Measurements from ENCODE around the gene TNFRSF19. TPM values are rescaled to one million over a fixed set of nuclear protein-coding genes. Genes with fewer than 3 reads are reported as not detected.

TNFRSF19 gene
- total RNA-seq, 2 donors from 2014 or later, result 0.82 to 0.90 TPM

- Histone ChIP-seq H3K9ac (ENCODE audit: low read depth in 2 of 2, low read length in 2 of 2) (no peak overlapping the region), H3K36me3 (no peaks in the 10 kb centered on the region), H3K4me1 (no peaks in the 10 kb centered on the region), H3K27me3 (no peaks in the 10 kb centered on the region), H3K27ac (no peak overlapping the region), H3K9me3 (no peaks in the 10 kb centered on the region), H3K4me3 (no peak overlapping the region)
- no peak for DNase-seq
- TF ChIP-seq, protein P1, sequence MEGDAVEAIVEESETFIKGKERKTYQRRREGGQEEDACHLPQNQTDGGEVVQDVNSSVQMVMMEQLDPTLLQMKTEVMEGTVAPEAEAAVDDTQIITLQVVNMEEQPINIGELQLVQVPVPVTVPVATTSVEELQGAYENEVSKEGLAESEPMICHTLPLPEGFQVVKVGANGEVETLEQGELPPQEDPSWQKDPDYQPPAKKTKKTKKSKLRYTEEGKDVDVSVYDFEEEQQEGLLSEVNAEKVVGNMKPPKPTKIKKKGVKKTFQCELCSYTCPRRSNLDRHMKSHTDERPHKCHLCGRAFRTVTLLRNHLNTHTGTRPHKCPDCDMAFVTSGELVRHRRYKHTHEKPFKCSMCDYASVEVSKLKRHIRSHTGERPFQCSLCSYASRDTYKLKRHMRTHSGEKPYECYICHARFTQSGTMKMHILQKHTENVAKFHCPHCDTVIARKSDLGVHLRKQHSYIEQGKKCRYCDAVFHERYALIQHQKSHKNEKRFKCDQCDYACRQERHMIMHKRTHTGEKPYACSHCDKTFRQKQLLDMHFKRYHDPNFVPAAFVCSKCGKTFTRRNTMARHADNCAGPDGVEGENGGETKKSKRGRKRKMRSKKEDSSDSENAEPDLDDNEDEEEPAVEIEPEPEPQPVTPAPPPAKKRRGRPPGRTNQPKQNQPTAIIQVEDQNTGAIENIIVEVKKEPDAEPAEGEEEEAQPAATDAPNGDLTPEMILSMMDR (IDR thresholded peaks at IDR 0.05), result no peak
- intact Hi-C loops (cut with DNase I), result no loop called here
Measured at GRCh38 chr13:23687614-23688013, 117.4 kb downstream of the TNFRSF19 start.

- intact Hi-C loops (cut with DNase I), result no loop called here
- TF ChIP-seq, protein P1 (IDR thresholded peaks at IDR 0.05), result no peak
- H3K9ac ChIP-seq (ENCODE audit: low read depth in 2 of 2, low read length in 2 of 2), result no peak overlapping the region
- no peaks in the 10 kb centered on the region for H3K4me1 ChIP-seq
- DNase-seq, result no peak
- no peaks in the 10 kb centered on the region for H3K27me3 ChIP-seq
- H3K36me3 ChIP-seq, result no peaks in the 10 kb centered on the region
- H3K27ac ChIP-seq, result no peak overlapping the region
- no peak overlapping the region for H3K4me3 ChIP-seq
- H3K9me3 ChIP-seq, result no peaks in the 10 kb centered on the region
Measured at GRCh38 chr13:23688336-23688735, 118.1 kb downstream of the TNFRSF19 start.

DNA sequence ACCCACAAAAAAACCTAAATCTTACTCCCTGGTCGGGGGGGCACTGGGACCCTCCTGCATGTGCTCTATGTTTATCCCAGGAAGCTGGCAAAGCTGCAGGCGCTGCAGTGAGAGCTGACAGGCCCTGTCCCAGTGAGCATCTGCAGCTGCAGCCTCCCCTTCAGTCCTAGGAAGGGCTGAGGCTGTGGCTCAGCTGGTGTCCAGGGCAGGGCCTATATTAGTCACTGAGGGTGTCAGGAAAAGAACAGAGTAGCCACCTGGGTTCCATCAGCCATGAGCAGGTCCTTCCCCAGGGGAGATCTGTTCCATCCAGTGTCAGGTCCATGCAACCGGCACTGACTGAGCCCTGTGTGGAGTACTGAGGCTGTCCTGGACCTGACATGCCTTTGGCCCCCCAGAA is 120.5 kb downstream of the TNFRSF19 start:
- TF ChIP-seq, protein P1 (IDR thresholded peaks at IDR 0.05), result no peak
- H3K36me3 ChIP-seq, result no peaks in the 10 kb centered on the region
- H3K27ac ChIP-seq, result no peak overlapping the region
- H3K27me3 ChIP-seq, result no peaks in the 10 kb centered on the region
- intact Hi-C loops (cut with DNase I), result no loop called here
- H3K4me1 ChIP-seq, result no peaks in the 10 kb centered on the region
- H3K9me3 ChIP-seq, result no peaks in the 10 kb centered on the region
- no peak overlapping the region for H3K4me3 ChIP-seq
- no peak overlapping the region for H3K9ac ChIP-seq (ENCODE audit: low read depth in 2 of 2, low read length in 2 of 2)
- DNase-seq, result no peak

- no peaks in the 10 kb centered on the region for H3K27me3 ChIP-seq
- H3K9me3 ChIP-seq, result no peaks in the 10 kb centered on the region
- no peaks in the 10 kb centered on the region for H3K4me1 ChIP-seq
- H3K27ac ChIP-seq, result no peak overlapping the region
- H3K36me3 ChIP-seq, result no peaks in the 10 kb centered on the region
- no peak overlapping the region for H3K4me3 ChIP-seq
- TF ChIP-seq, protein P1 (IDR thresholded peaks at IDR 0.05), result no peak
- H3K9ac ChIP-seq (ENCODE audit: low read depth in 2 of 2, low read length in 2 of 2), result no peak overlapping the region
- intact Hi-C loops (cut with DNase I), result no loop called here
- no peak for DNase-seq
Measured at GRCh38 chr13:23692816-23693215, 122.6 kb downstream of the TNFRSF19 start.

GRCh38 chr13:23695196-23695595 is 125.0 kb downstream of the TNFRSF19 start:
- no peak overlapping the region for H3K27ac ChIP-seq
- H3K36me3 ChIP-seq, result no peaks in the 10 kb centered on the region
- H3K9me3 ChIP-seq, result no peaks in the 10 kb centered on the region
- no peak for DNase-seq
- H3K27me3 ChIP-seq, result no peaks in the 10 kb centered on the region
- no peak overlapping the region for H3K4me3 ChIP-seq
- no peaks in the 10 kb centered on the region for H3K4me1 ChIP-seq
- TF ChIP-seq, protein P1 (IDR thresholded peaks at IDR 0.05), result no peak
- H3K9ac ChIP-seq (ENCODE audit: low read depth in 2 of 2, low read length in 2 of 2), result no peak overlapping the region
- intact Hi-C loops (cut with DNase I), result no loop called here

Data from colonic mucosa (tissue), 4 donors.